ENCODE results near the gene SLC22A13. TPM values are rescaled to one million over a fixed set of nuclear protein-coding genes. Genes with fewer than 3 reads are reported as not detected.

Gene SLC22A13
- total and polyA plus RNA-seq, 2 of the 4 experiments (the other 2 are of a cell fraction) = under 0.01 to 0.22 TPM

GRCh38 chr3:38276081-38276916 is 10.7 kb downstream of the SLC22A13 start (continued):
- TF ChIP-seq MXI1 (IDR thresholded peaks at IDR 0.05; ENCODE audit: borderline replicate concordance, low read depth, low read length) = no peak

- 100% methylated on average over 5 of the region's 13 CpGs; no CpG with 5 or more reads in 1 of the 2 experiments for WGBS, 2 experiments (ENCODE audit: extremely low coverage in 2 of 2, insufficient read length in 1 of 2)
- ATAC-seq (ENCODE audit: low read depth) (no peak), DNase-seq (no peak)
- no peak overlapping the region for H3K27ac ChIP-seq (ENCODE audit: insufficient read depth, low read length)
- CTCF ChIA-PET = no interaction called here
- no peak overlapping the region for H3K14ac ChIP-seq (replicated peaks; ENCODE audit: low read depth, low read length)
- no peak overlapping the region for H4K91ac ChIP-seq (ENCODE audit: insufficient read depth, low read depth, low read length)
- H2BK120ac ChIP-seq (ENCODE audit: low read depth, low read length) = no peak overlapping the region
- peaks cover 10% of the 10 kb centered on the region for H3K36me3 ChIP-seq (ENCODE audit: control insufficient read depth, insufficient read depth, low read length)
- no peaks in the 10 kb centered on the region for H3K79me1 ChIP-seq (ENCODE audit: low read depth in 1 of 2, low read length in 2 of 2)
- no peak overlapping the region for H2BK15ac ChIP-seq (ENCODE audit: low read depth, low read length)
- H3K9ac ChIP-seq (ENCODE audit: low read depth, low read length) = no peak overlapping the region
- no peaks in the 10 kb centered on the region for H4K20me1 ChIP-seq (ENCODE audit: insufficient read depth, low read length)
- peaks cover 4% of the 10 kb centered on the region; the same call in 1 of the 2 replicates for H3K9me1 ChIP-seq (ENCODE audit: insufficient read depth, low read length)
- no peaks in the 10 kb centered on the region for H3K27me3 ChIP-seq (ENCODE audit: control insufficient read depth, insufficient read depth, low read length)
- no peak overlapping the region for H2BK5ac ChIP-seq (ENCODE audit: low read depth, low read length, poor library complexity, severe bottlenecking)
- no peak overlapping the region for H3K4me2 ChIP-seq (ENCODE audit: low read depth, low read length)
- H3K4me3 ChIP-seq (ENCODE audit: insufficient read depth, low read depth, low read length) = no peak overlapping the region
- H3K9me3 ChIP-seq (ENCODE audit: control insufficient read depth, insufficient read depth, low read length) = no peaks in the 10 kb centered on the region
- POLR2A ChIA-PET (ENCODE audit: unreplicated experiment) = no interaction called here
- no peak overlapping the region for H3K18ac ChIP-seq (ENCODE audit: low read depth, low read length)
- no peak overlapping the region for H3K23ac ChIP-seq (ENCODE audit: low read depth, low read length)
- in situ Hi-C loops (cut with MboI; ENCODE audit: low sequenced_read_pairs) = no loop called here
- no peak overlapping the region for H2AK5ac ChIP-seq (ENCODE audit: low read depth, low read length)
- TF ChIP-seq MAZ (IDR thresholded peaks at IDR 0.05; ENCODE audit: borderline replicate concordance, low read depth, low read length) (no peak), ELK1 (IDR thresholded peaks at IDR 0.05; ENCODE audit: borderline replicate concordance, low read depth, low read length) (no peak), FOS (IDR thresholded peaks at IDR 0.05; ENCODE audit: low read depth, low read length) (no peak), MAFK (IDR thresholded peaks at IDR 0.05; ENCODE audit: low read depth, low read length) (no peak), SMC3 (IDR thresholded peaks at IDR 0.05; ENCODE audit: low read depth, low read length) (no peak), POLR2A (IDR thresholded peaks at IDR 0.05; ENCODE audit: low read depth, low read length) (no peak), CTCF (conservative IDR thresholded peaks at IDR 0.05; ENCODE audit: low read depth, low read length) (no peak), RAD21 (IDR thresholded peaks at IDR 0.05; ENCODE audit: low read length) (no peak), RFX5 (IDR thresholded peaks at IDR 0.05; ENCODE audit: low read depth, low read length) (no peak), CEBPB (IDR thresholded peaks at IDR 0.05; ENCODE audit: low read depth, low read length) (no peak)
- peak overlapping the region; percentile 7 for H2AFZ ChIP-seq (replicated peaks; ENCODE audit: low read length, poor library complexity)
- no peak overlapping the region for H2BK20ac ChIP-seq (ENCODE audit: low read depth, low read length)
- no peak overlapping the region for H3K4ac ChIP-seq (ENCODE audit: low read depth, low read length)
- intact Hi-C loops (cut with micrococcal nuclease) = no loop called here
- dilution Hi-C loops (cut with HindIII; ENCODE audit: low sequenced_read_pairs, unreplicated experiment) = no loop called here
- peak overlapping the region; percentile 19 for H2AK9ac ChIP-seq (replicated peaks; ENCODE audit: low read depth, low read length, poor library complexity)
- BruUV-seq (replicated peaks) = no TSS peak
- H3K4me1 ChIP-seq (ENCODE audit: control insufficient read depth, insufficient read depth, low read length) = no peaks in the 10 kb centered on the region
- H3K56ac ChIP-seq (ENCODE audit: extremely low read depth, insufficient read depth, low read length) = no peak overlapping the region
- no peak overlapping the region for H4K5ac ChIP-seq (ENCODE audit: low read depth, low read length)
- no peak overlapping the region for H4K8ac ChIP-seq (ENCODE audit: low read depth in 2 of 2, low read length in 2 of 2)
Observed at GRCh38 chr3:38276917-38277630, 11.5 kb downstream of the SLC22A13 start.

Data from IMR-90 (cell line).